ENCODE measurements around the gene BTBD17. TPM values are rescaled to one million over a fixed set of nuclear protein-coding genes. Genes with fewer than 3 reads are reported as not detected.

Gene BTBD17
- polyA plus RNA-seq, 2 donors, result not detected

GRCh38 chr17:74402048-74402447 lies 40.4 kb upstream of the BTBD17 start:
- WGBS, 2 donors, result 90 to 91% methylated on average over 7 of the region's 7 CpGs
- Histone ChIP-seq H3K9me3 (ENCODE audit: control insufficient read depth in 2 of 2, insufficient read depth in 1 of 2, low read depth in 1 of 2, low read length in 1 of 2) (no peaks in the 10 kb centered on the region), H3K36me3 (ENCODE audit: control insufficient read depth in 2 of 2, insufficient read depth in 2 of 2, low read length in 1 of 2) (no peaks in the 10 kb centered on the region), H3K4me3 (ENCODE audit: low read depth in 1 of 2, low read length in 2 of 2) (no peak overlapping the region), H3K27me3 (ENCODE audit: control insufficient read depth in 1 of 2, insufficient read depth in 2 of 2, low read length in 2 of 2) (no peaks in the 10 kb centered on the region), H3K4me1 (ENCODE audit: control insufficient read depth in 2 of 2, insufficient read depth in 2 of 2, low read length in 1 of 2) (no peaks in the 10 kb centered on the region), H3K27ac (ENCODE audit: low read depth in 2 of 2, low read length in 1 of 2) (no peak overlapping the region)

GRCh38 chr17:74396567-74396966 lies 34.9 kb upstream of the BTBD17 start:
- no peaks in the 10 kb centered on the region for H3K27me3 ChIP-seq (ENCODE audit: control insufficient read depth in 1 of 2, insufficient read depth in 2 of 2, low read length in 2 of 2)
- no peaks in the 10 kb centered on the region for H3K4me1 ChIP-seq (ENCODE audit: control insufficient read depth in 2 of 2, insufficient read depth in 2 of 2, low read length in 1 of 2)
- peaks cover 0 to 2% of the 10 kb centered on the region in 2 donors for H3K9me3 ChIP-seq (ENCODE audit: control insufficient read depth in 2 of 2, insufficient read depth in 1 of 2, low read depth in 1 of 2, low read length in 1 of 2)
- 87 to 89% methylated on average over 4 of the region's 4 CpGs for WGBS, 2 donors
- H3K4me3 ChIP-seq (ENCODE audit: low read depth in 1 of 2, low read length in 2 of 2), result no peak overlapping the region
- no peaks in the 10 kb centered on the region for H3K36me3 ChIP-seq (ENCODE audit: control insufficient read depth in 2 of 2, insufficient read depth in 2 of 2, low read length in 1 of 2)
- no peak overlapping the region for H3K27ac ChIP-seq (ENCODE audit: low read depth in 2 of 2, low read length in 1 of 2)

GRCh38 chr17:74394977-74395376 lies 33.3 kb upstream of the BTBD17 start:
- Histone ChIP-seq H3K36me3 (ENCODE audit: control insufficient read depth in 2 of 2, insufficient read depth in 2 of 2, low read length in 1 of 2) (no peaks in the 10 kb centered on the region), H3K4me3 (ENCODE audit: low read depth in 1 of 2, low read length in 2 of 2) (no peak overlapping the region), H3K9me3 (ENCODE audit: control insufficient read depth in 2 of 2, insufficient read depth in 1 of 2, low read depth in 1 of 2, low read length in 1 of 2) (peaks cover 0 to 2% of the 10 kb centered on the region in 2 donors), H3K27ac (ENCODE audit: low read depth in 2 of 2, low read length in 1 of 2) (no peak overlapping the region), H3K27me3 (ENCODE audit: control insufficient read depth in 1 of 2, insufficient read depth in 2 of 2, low read length in 2 of 2) (no peaks in the 10 kb centered on the region), H3K4me1 (ENCODE audit: control insufficient read depth in 2 of 2, insufficient read depth in 2 of 2, low read length in 1 of 2) (no peaks in the 10 kb centered on the region)
- WGBS, 2 donors, result 68 to 87% methylated on average over 7 of the region's 7 CpGs

- H3K4me3 ChIP-seq (ENCODE audit: low read depth in 1 of 2, low read length in 2 of 2), result no peak overlapping the region
- no peaks in the 10 kb centered on the region for H3K4me1 ChIP-seq (ENCODE audit: control insufficient read depth in 2 of 2, insufficient read depth in 2 of 2, low read length in 1 of 2)
- WGBS, 2 donors, result 88 to 89% methylated on average over 12 of the region's 12 CpGs
- H3K27me3 ChIP-seq (ENCODE audit: control insufficient read depth in 1 of 2, insufficient read depth in 2 of 2, low read length in 2 of 2), result no peaks in the 10 kb centered on the region
- no peaks in the 10 kb centered on the region for H3K36me3 ChIP-seq (ENCODE audit: control insufficient read depth in 2 of 2, insufficient read depth in 2 of 2, low read length in 1 of 2)
- H3K9me3 ChIP-seq (ENCODE audit: control insufficient read depth in 2 of 2, insufficient read depth in 1 of 2, low read depth in 1 of 2, low read length in 1 of 2), result peaks cover 0 to 2% of the 10 kb centered on the region in 2 donors
- H3K27ac ChIP-seq (ENCODE audit: low read depth in 2 of 2, low read length in 1 of 2), result no peak overlapping the region
Measured at GRCh38 chr17:74394275-74394950, 32.7 kb upstream of the BTBD17 start.

GRCh38 chr17:74393346-74393942 lies 31.8 kb upstream of the BTBD17 start:
- Histone ChIP-seq H3K27me3 (ENCODE audit: control insufficient read depth in 1 of 2, insufficient read depth in 2 of 2, low read length in 2 of 2) (no peaks in the 10 kb centered on the region), H3K4me1 (ENCODE audit: control insufficient read depth in 2 of 2, insufficient read depth in 2 of 2, low read length in 1 of 2) (no peaks in the 10 kb centered on the region), H3K36me3 (ENCODE audit: control insufficient read depth in 2 of 2, insufficient read depth in 2 of 2, low read length in 1 of 2) (no peaks in the 10 kb centered on the region), H3K4me3 (ENCODE audit: low read depth in 1 of 2, low read length in 2 of 2) (no peak overlapping the region), H3K27ac (ENCODE audit: low read depth in 2 of 2, low read length in 1 of 2) (no peak overlapping the region), H3K9me3 (ENCODE audit: control insufficient read depth in 2 of 2, insufficient read depth in 1 of 2, low read depth in 1 of 2, low read length in 1 of 2) (peaks cover 0 to 2% of the 10 kb centered on the region in 2 donors)
- WGBS, 2 donors, result 54 to 70% methylated on average over 6 of the region's 6 CpGs

- Histone ChIP-seq H3K36me3 (ENCODE audit: control insufficient read depth in 2 of 2, insufficient read depth in 2 of 2, low read length in 1 of 2) (no peaks in the 10 kb centered on the region), H3K9me3 (ENCODE audit: control insufficient read depth in 2 of 2, insufficient read depth in 1 of 2, low read depth in 1 of 2, low read length in 1 of 2) (peaks cover 0 to 2% of the 10 kb centered on the region in 2 donors), H3K27me3 (ENCODE audit: control insufficient read depth in 1 of 2, insufficient read depth in 2 of 2, low read length in 2 of 2) (no peaks in the 10 kb centered on the region), H3K27ac (ENCODE audit: low read depth in 2 of 2, low read length in 1 of 2) (no peak overlapping the region), H3K4me3 (ENCODE audit: low read depth in 1 of 2, low read length in 2 of 2) (no peak overlapping the region), H3K4me1 (ENCODE audit: control insufficient read depth in 2 of 2, insufficient read depth in 2 of 2, low read length in 1 of 2) (no peaks in the 10 kb centered on the region)
- WGBS, 2 donors, result 57 to 69% methylated on average over 5 of the region's 5 CpGs
Measured at GRCh38 chr17:74392848-74393247, 31.2 kb upstream of the BTBD17 start.

GRCh38 chr17:74391771-74392170 lies 30.1 kb upstream of the BTBD17 start:
- no peaks in the 10 kb centered on the region for H3K4me1 ChIP-seq (ENCODE audit: control insufficient read depth in 2 of 2, insufficient read depth in 2 of 2, low read length in 1 of 2)
- H3K27me3 ChIP-seq (ENCODE audit: control insufficient read depth in 1 of 2, insufficient read depth in 2 of 2, low read length in 2 of 2), result peaks cover 0 to 3% of the 10 kb centered on the region in 2 donors
- no peaks in the 10 kb centered on the region for H3K36me3 ChIP-seq (ENCODE audit: control insufficient read depth in 2 of 2, insufficient read depth in 2 of 2, low read length in 1 of 2)
- H3K27ac ChIP-seq (ENCODE audit: low read depth in 2 of 2, low read length in 1 of 2), result no peak overlapping the region
- no peak overlapping the region for H3K4me3 ChIP-seq (ENCODE audit: low read depth in 1 of 2, low read length in 2 of 2)
- 67 to 68% methylated on average over 5 of the region's 5 CpGs for WGBS, 2 donors
- peaks cover 0 to 2% of the 10 kb centered on the region in 2 donors for H3K9me3 ChIP-seq (ENCODE audit: control insufficient read depth in 2 of 2, insufficient read depth in 1 of 2, low read depth in 1 of 2, low read length in 1 of 2)

- H3K4me3 ChIP-seq (ENCODE audit: low read depth in 1 of 2, low read length in 2 of 2), result no peak overlapping the region
- H3K27ac ChIP-seq (ENCODE audit: low read depth in 2 of 2, low read length in 1 of 2), result no peak overlapping the region
- H3K4me1 ChIP-seq (ENCODE audit: control insufficient read depth in 2 of 2, insufficient read depth in 2 of 2, low read length in 1 of 2), result no peaks in the 10 kb centered on the region
- H3K36me3 ChIP-seq (ENCODE audit: control insufficient read depth in 2 of 2, insufficient read depth in 2 of 2, low read length in 1 of 2), result no peaks in the 10 kb centered on the region
- H3K9me3 ChIP-seq (ENCODE audit: control insufficient read depth in 2 of 2, insufficient read depth in 1 of 2, low read depth in 1 of 2, low read length in 1 of 2), result peaks cover 0 to 2% of the 10 kb centered on the region in 2 donors
- WGBS, 2 donors, result 84 to 87% methylated on average over 11 of the region's 11 CpGs
- peaks cover 0 to 3% of the 10 kb centered on the region in 2 donors for H3K27me3 ChIP-seq (ENCODE audit: control insufficient read depth in 1 of 2, insufficient read depth in 2 of 2, low read length in 2 of 2)
Measured at GRCh38 chr17:74390680-74391653, 29.3 kb upstream of the BTBD17 start.

- Histone ChIP-seq H3K4me3 (ENCODE audit: low read depth in 1 of 2, low read length in 2 of 2) (no peak overlapping the region), H3K4me1 (ENCODE audit: control insufficient read depth in 2 of 2, insufficient read depth in 2 of 2, low read length in 1 of 2) (no peaks in the 10 kb centered on the region), H3K27me3 (ENCODE audit: control insufficient read depth in 1 of 2, insufficient read depth in 2 of 2, low read length in 2 of 2) (peaks cover 0 to 3% of the 10 kb centered on the region in 2 donors), H3K9me3 (ENCODE audit: control insufficient read depth in 2 of 2, insufficient read depth in 1 of 2, low read depth in 1 of 2, low read length in 1 of 2) (peaks cover 0 to 2% of the 10 kb centered on the region in 2 donors), H3K27ac (ENCODE audit: low read depth in 2 of 2, low read length in 1 of 2) (no peak overlapping the region), H3K36me3 (ENCODE audit: control insufficient read depth in 2 of 2, insufficient read depth in 2 of 2, low read length in 1 of 2) (no peaks in the 10 kb centered on the region)
- WGBS, 2 donors, result 84 to 88% methylated on average over 2 of the region's 2 CpGs
Measured at GRCh38 chr17:74389937-74390679, 28.4 kb upstream of the BTBD17 start.
